Thoracic aorta (tissue), 2 donors: Measurements from ENCODE around the gene TFDP2. TPM values are rescaled to one million over a fixed set of nuclear protein-coding genes. Genes with fewer than 3 reads are reported as not detected.
"Not testable (repeated sequence)": the region's sequence is repeated elsewhere in the genome, so short reads cannot be mapped to it uniquely, and the experiment has no call there.

Source experiments
- ATAC-seq: fragments of 150-250 bp; one replicate; pipeline ENCODE4 v1.8.0; 2017; ENCODE audit warnings: low read depth; ENCODE audit not compliant: insufficient number of reproducible peaks, low FRiP score
- DNase-seq: peaks from one replicate; pipeline ENCODE4 v3.0.0-alpha.2; 2020; ENCODE audit warnings: low spot score
- H3K27ac ChIP-seq, 2 donors: fragments of 200-600 bp; sonication (generic); 1 replicate in 1 of 2; 2 replicates in 1 of 2; pipeline ENCODE4 v1.5.1; 2016; ENCODE audit warnings: mild to moderate bottlenecking in 2 of 2, moderate library complexity in 2 of 2
- H3K27me3 ChIP-seq: fragments of 200-600 bp; sonication (generic); replicated peaks from 2 replicates; pipeline ENCODE4 v1.6.0; 2016; ENCODE audit warnings: mild to moderate bottlenecking; ENCODE audit not compliant: insufficient read depth
- H3K36me3 ChIP-seq: fragments of 200-600 bp; sonication (generic); one replicate; pipeline ENCODE4 v1.5.1; 2016
- H3K4me1 ChIP-seq, 2 donors: fragments of 200-600 bp; sonication (generic); 1 replicate in 1 of 2; 2 replicates in 1 of 2; pipeline versions ENCODE4 v1.5.1 to v1.6.0; 2016; ENCODE audit warnings: low read depth in 2 of 2, mild to moderate bottlenecking in 1 of 2; ENCODE audit not compliant: control insufficient read depth in 1 of 2
- H3K4me3 ChIP-seq: fragments of 200-600 bp; sonication (generic); 2 replicates; pipeline ENCODE4 v1.5.1; 2016; ENCODE audit warnings: mild to moderate bottlenecking
- H3K9me3 ChIP-seq: fragments of 200-600 bp; sonication (generic); 2 replicates; pipeline ENCODE4 v1.5.1; 2016
- CTCF ChIP-seq: fragments of 200-600 bp; sonication (generic); IDR thresholded peaks from one replicate; pipeline ENCODE4 v1.5.1; 2019; ENCODE audit warnings: antibody characterized with exemption
- total RNA-seq, 2 donors: library from RNA; depleted of rRNA; stranded (reverse); fragments of >200 nt; gene quantifications; one replicate each; pipeline versions ENCODE4 v1.1.0 to v1.2.3, GENCODE V29; 2016

TFDP2 gene
- total RNA-seq, 2 donors from 2014 or later = 29.2 to 210 TPM

GRCh38 chr3:141994856-141995255, 154.5 kb downstream of the TFDP2 start:
- H3K27me3 ChIP-seq = no peaks in the 10 kb centered on the region
- H3K4me3 ChIP-seq = no peak overlapping the region
- peaks cover 0 to 7% of the 10 kb centered on the region in 2 donors for H3K4me1 ChIP-seq
- no peak overlapping the region for H3K27ac ChIP-seq
- ATAC-seq = no peak
- DNase-seq = no peak
- no peak for TF ChIP-seq CTCF
- H3K36me3 ChIP-seq = no peaks in the 10 kb centered on the region
- no peaks in the 10 kb centered on the region for H3K9me3 ChIP-seq

GRCh38 chr3:141992512-141992911, 156.8 kb downstream of the TFDP2 start:
- ATAC-seq = no peak
- no peak for DNase-seq
- TF ChIP-seq CTCF = no peak
- H3K36me3 ChIP-seq = no peaks in the 10 kb centered on the region
- H3K9me3 ChIP-seq = no peaks in the 10 kb centered on the region
- peaks cover 0 to 7% of the 10 kb centered on the region in 2 donors for H3K4me1 ChIP-seq
- H3K4me3 ChIP-seq = no peak overlapping the region
- H3K27ac ChIP-seq = no peak overlapping the region
- no peaks in the 10 kb centered on the region for H3K27me3 ChIP-seq

- H3K4me3 ChIP-seq = no peak overlapping the region
- no peak overlapping the region for H3K27ac ChIP-seq
- no peaks in the 10 kb centered on the region for H3K4me1 ChIP-seq
- DNase-seq (no peak), ATAC-seq (no peak)
- H3K9me3 ChIP-seq = no peaks in the 10 kb centered on the region
- no peaks in the 10 kb centered on the region for H3K27me3 ChIP-seq
- TF ChIP-seq CTCF = no peak
- no peaks in the 10 kb centered on the region for H3K36me3 ChIP-seq
These were observed 162.7 kb downstream of the TFDP2 start for GRCh38 chr3:141986548-141987107.

DNA sequence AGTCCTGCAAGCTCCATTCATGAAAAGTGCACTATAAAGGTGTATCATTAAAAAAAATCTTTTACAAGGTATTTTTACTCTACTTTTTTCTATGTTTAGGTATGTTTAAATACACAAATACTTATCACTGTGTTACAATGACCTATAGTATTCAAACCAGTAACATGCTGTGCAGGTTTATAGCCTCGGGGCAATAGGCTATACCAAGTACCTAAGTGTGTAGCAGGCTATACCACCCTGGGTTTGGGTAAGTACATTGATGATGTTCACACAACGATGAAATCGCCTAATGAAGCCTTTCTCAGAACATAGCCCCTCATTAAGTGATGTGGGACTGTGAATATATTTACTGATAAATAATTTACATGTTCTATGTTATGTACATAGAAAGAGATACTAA, 168.3 kb downstream of the TFDP2 start:
- DNase-seq (no peak), ATAC-seq (no peak)
- Histone ChIP-seq H3K4me1 (no peaks in the 10 kb centered on the region), H3K27me3 (no peaks in the 10 kb centered on the region), H3K9me3 (no peaks in the 10 kb centered on the region), H3K36me3 (no peaks in the 10 kb centered on the region), H3K4me3 (no peak overlapping the region), H3K27ac (no peak overlapping the region)
- TF ChIP-seq CTCF = no peak

- ATAC-seq = no peak
- Histone ChIP-seq H3K4me3 (no peak overlapping the region), H3K27ac (no peak overlapping the region), H3K9me3 (no peaks in the 10 kb centered on the region), H3K27me3 (no peaks in the 10 kb centered on the region), H3K4me1 (no peaks in the 10 kb centered on the region), H3K36me3 (no peaks in the 10 kb centered on the region)
- no peak for TF ChIP-seq CTCF
- DNase-seq = no peak
These were observed 170.2 kb downstream of the TFDP2 start for GRCh38 chr3:141979050-141979671.

GRCh38 chr3:141974777-141975176, 174.6 kb downstream of the TFDP2 start:
- not testable (repeated sequence) for DNase-seq, H3K36me3 ChIP-seq, H3K27me3 ChIP-seq, H3K4me1 ChIP-seq, ATAC-seq, H3K27ac ChIP-seq, H3K4me3 ChIP-seq, H3K9me3 ChIP-seq
